HepG2 (cell line): ENCODE measurements around the gene ERICH6. TPM values are rescaled to one million over a fixed set of nuclear protein-coding genes. Genes with fewer than 3 reads are reported as not detected.

ENCODE experiments used
- ATAC-seq: fragments of 200-7000 bp; cut with Tn5 transposase; 3 replicates; pipeline ENCODE4 v1.9.1; 2020; ENCODE audit warnings: mild to moderate bottlenecking, moderate library complexity
- BruUV-seq: library from RNA; stranded (reverse); fragments of 400-500 nt; replicated peaks from 2 replicates; lab custom pipeline; 2021; lab: Mats Ljungman, UMichigan
- CTCF ChIA-PET: fragments of 300-600 bp; formaldehyde crosslinking; extraction: SDS; loops from one replicate; lab custom pipeline; 2021; ENCODE audit warnings: low total read pairs, inconsistent platforms, low intra/inter-chr PET ratio; lab: Yijun Ruan, JAX
- POLR2A ChIA-PET: fragments of 350-600 bp; sonication (Branson Sonifier 250); formaldehyde crosslinking; loops from one replicate; lab custom pipeline; 2020; ENCODE audit warnings: antibody characterized with exemption, inconsistent platforms; lab: Yijun Ruan, JAX
- DNase-seq: peaks from one replicate; pipeline ENCODE4 v3.0.0-alpha.2; 2015; ENCODE audit warnings: low spot score
- FAIRE-seq: peaks from 3 replicates; lab custom pipeline; 2011; peaks lifted over from hg19 to GRCh38; lab: Jason Lieb, UNC
- H2AFZ ChIP-seq: one replicate; pipeline ENCODE4 v1.6.1; 2011; ENCODE audit warnings: low read length, inconsistent platforms
- H3K27ac ChIP-seq: fragments of 300-600 bp; 3 replicates; pipeline ENCODE4 v1.8.0; 2011; ENCODE audit warnings: mixed run types, mild to moderate bottlenecking, mixed read lengths, low read length, inconsistent platforms; ENCODE audit not compliant: insufficient read depth; ENCODE audit errors: extremely low read length
- H3K27me3 ChIP-seq, 2 experiments: fragments of 200-600 bp in 1 of 2; 2 replicates in 1 of 2; 3 replicates in 1 of 2; pipeline versions ENCODE4 v1.6.0 to v1.8.0; 2011; ENCODE audit warnings: low read length in 2 of 2, mild to moderate bottlenecking in 2 of 2, moderate library complexity in 2 of 2, inconsistent platforms in 1 of 2; ENCODE audit not compliant: insufficient read depth in 2 of 2, control insufficient read depth in 1 of 2
- H3K36me3 ChIP-seq, 2 experiments: fragments of 200-600 bp in 1 of 2; replicated peaks in 1 of 2; 2 replicates in 1 of 2; 3 replicates in 1 of 2; pipeline versions ENCODE4 v1.5.1 to v1.8.0; 2011; ENCODE audit warnings: low read length in 2 of 2, inconsistent platforms in 1 of 2; ENCODE audit not compliant: insufficient read depth in 2 of 2, control insufficient read depth in 1 of 2
- H3K4me1 ChIP-seq: 2 replicates; pipeline ENCODE4 v1.5.1; 2012; ENCODE audit warnings: low read length, inconsistent platforms; ENCODE audit not compliant: insufficient read depth
- H3K4me2 ChIP-seq: 2 replicates; pipeline ENCODE4 v1.6.0; 2011; ENCODE audit warnings: low read depth, low read length, inconsistent platforms
- H3K4me3 ChIP-seq, 3 experiments: fragments of 200-600 bp in 1 of 3; sonication (generic), shearing (Covaris generic) in 1 of 3; replicated peaks in 1 of 3; 2 replicates each; pipeline ENCODE4 v1.5.1; 2011 to 2016; ENCODE audit warnings: low read length in 3 of 3, inconsistent platforms in 2 of 3, low read depth in 2 of 3, mild to moderate bottlenecking in 2 of 3, control low read depth in 1 of 3, mixed read lengths in 1 of 3; ENCODE audit not compliant: insufficient read depth in 1 of 3
- H3K79me2 ChIP-seq: one replicate; pipeline ENCODE4 v1.6.1; 2011; ENCODE audit warnings: low read length, inconsistent platforms; ENCODE audit not compliant: insufficient read depth
- H3K9ac ChIP-seq: 2 replicates; pipeline ENCODE4 v1.6.0; 2011; ENCODE audit warnings: mild to moderate bottlenecking, low read depth, low read length, inconsistent platforms; ENCODE audit not compliant: insufficient read depth
- H3K9me3 ChIP-seq: 2 replicates; pipeline ENCODE4 v1.5.1; 2012; ENCODE audit warnings: mild to moderate bottlenecking, low read length
- H4K20me1 ChIP-seq: 2 replicates; pipeline ENCODE4 v1.6.0; 2011; ENCODE audit warnings: inconsistent platforms, mild to moderate bottlenecking, low read length, moderate library complexity; ENCODE audit not compliant: insufficient read depth
- ATF2 ChIP-seq: sonication (generic); formaldehyde crosslinking; IDR thresholded peaks from 2 replicates; pipeline ENCODE4 v1.4.0; 2020; ENCODE audit warnings: missing genetic modification reagents
- FOXK2 ChIP-seq: fragments of 450-650 bp; IDR thresholded peaks from 2 replicates; pipeline ENCODE4 v1.6.1; 2016
- HDAC1 ChIP-seq: sonication (generic); formaldehyde crosslinking; IDR thresholded peaks from 2 replicates; pipeline ENCODE4 v1.5.1; 2020; ENCODE audit warnings: mild to moderate bottlenecking, missing genetic modification reagents
- JUN ChIP-seq: sonication (generic); formaldehyde crosslinking; IDR thresholded peaks from 2 replicates; pipeline ENCODE4 v1.4.0; 2020; ENCODE audit warnings: mild to moderate bottlenecking, missing genetic modification reagents
- KDM2A ChIP-seq: sonication (generic); formaldehyde crosslinking; IDR thresholded peaks from 2 replicates; pipeline ENCODE4 v1.4.0; 2020; ENCODE audit warnings: low read depth, missing genetic modification reagents, borderline replicate concordance
- NR2F6 ChIP-seq, 2 experiments: IDR thresholded peaks; 2 replicates each; pipeline ENCODE4 v1.6.1; 2016; ENCODE audit warnings: antibody characterized with exemption in 1 of 2, mild to moderate bottlenecking in 1 of 2
- POLR2A ChIP-seq, 2 experiments: IDR thresholded peaks; 2 replicates each; pipeline ENCODE4 v1.6.1; 2011; ENCODE audit warnings: low read depth in 2 of 2, low read length in 2 of 2, mild to moderate bottlenecking in 1 of 2, moderate library complexity in 1 of 2; ENCODE audit not compliant: insufficient read depth in 1 of 2
- TEAD3 ChIP-seq: optimal IDR thresholded peaks from 2 replicates; pipeline ENCODE3; 2016; ENCODE audit warnings: borderline replicate concordance
- ZFX ChIP-seq: sonication (generic); formaldehyde crosslinking; IDR thresholded peaks from 2 replicates; pipeline ENCODE4 v1.4.0; 2020; ENCODE audit warnings: mild to moderate bottlenecking, low read depth, missing genetic modification reagents, moderate library complexity
- ZKSCAN1 ChIP-seq: fragments of 150-350 bp; IDR thresholded peaks from 2 replicates; pipeline ENCODE4 v1.6.1; 2014; ENCODE audit warnings: low read length
- ZNF350 ChIP-seq: sonication (generic); formaldehyde crosslinking; IDR thresholded peaks from 2 replicates; pipeline ENCODE4 v1.4.0; 2020; ENCODE audit warnings: mild to moderate bottlenecking, low read depth, missing genetic modification reagents, borderline replicate concordance
- ZNF549 ChIP-seq: sonication (generic); formaldehyde crosslinking; IDR thresholded peaks from 2 replicates; pipeline ENCODE4 v1.5.0; 2020; ENCODE audit warnings: missing genetic modification reagents
- ZNF670 ChIP-seq: sonication (generic); formaldehyde crosslinking; IDR thresholded peaks from 2 replicates; pipeline ENCODE4 v1.8.0; 2022; ENCODE audit warnings: mild to moderate bottlenecking, missing genetic modification reagents, borderline replicate concordance
- ZNF672 ChIP-seq: sonication (generic); formaldehyde crosslinking; IDR thresholded peaks from 2 replicates; pipeline ENCODE4 v1.8.1; 2022; ENCODE audit warnings: missing genetic modification reagents
- WGBS: methylation state at CpG from one replicate; pipeline ENCODE4 v1.1.6; 2017; ENCODE audit warnings: low lambda C conversion rate; 5-methylcytosine and 5-hydroxymethylcytosine counted together
- in situ Hi-C: cut with HindIII; loops from 2 replicates; pipeline ENCODE4 v1.10.0; 2017; ENCODE audit warnings: low pct_unique_long_range_greater_than_20kb; ENCODE audit not compliant: extremely low pct_ligation_motif_present
- intact Hi-C: fragments of 100-400 bp; cut with micrococcal nuclease; formaldehyde crosslinking; loops from one replicate; pipeline ENCODE4 v1.10.0; 2022; ENCODE audit not compliant: unreplicated experiment
- polyA plus RNA-seq, 8 experiments: library from polyadenylated mRNA; depleted of rRNA in 3 of 8; stranded (reverse) in 7 of 8; unstranded in 1 of 8; fragments of >200 nt; fragmentation: Illumina TruSeq in 4 of 8; extraction: Trizol in 4 of 8; gene quantifications; 2 replicates each; pipeline versions ENCODE4 v1.2.1 to v1.2.3, GENCODE V29; 2011 to 2016; ENCODE audit warnings: low read depth in 4 of 8, missing spikeins in 1 of 8, mixed read lengths in 1 of 8; ENCODE audit not compliant: insufficient read depth in 1 of 8
- total RNA-seq, 5 experiments: library from RNA; depleted of rRNA; stranded (reverse); fragments of >200 nt; fragmentation: Illumina TruSeq; extraction: Trizol; gene quantifications; 2 replicates each; pipeline ENCODE4 v1.2.3, GENCODE V29; 2016; ENCODE audit warnings: low read depth in 1 of 5

ERICH6 gene
- total and polyA plus RNA-seq, 2 of the 13 experiments (the other 11 are each of a cell fraction or from before 2014, with no cell fraction given): 0.03 TPM; not detected in 1

DNA sequence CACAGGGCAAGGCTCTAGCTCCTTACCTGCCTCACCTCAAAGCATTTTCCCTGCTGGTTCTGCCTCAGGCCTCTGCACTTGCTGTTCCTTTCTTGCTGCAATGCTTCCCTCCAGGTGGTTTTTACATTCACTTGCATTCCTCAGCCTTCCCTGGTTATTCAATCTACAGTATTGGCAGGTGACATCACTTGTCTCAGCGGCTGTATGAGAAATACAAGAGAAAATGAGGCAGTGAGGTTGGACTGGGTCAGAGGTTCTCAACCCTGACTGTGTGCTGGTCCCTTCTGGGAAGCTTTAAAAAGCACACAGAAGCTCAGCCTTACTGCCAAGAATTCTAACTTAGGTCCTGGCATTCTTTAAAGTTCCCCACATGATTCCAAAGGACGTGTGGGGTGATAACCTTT lies 32.6 kb upstream of the ERICH6 start:
- ChIA-PET POLR2A (interaction anchor here (1.1 to 6.9 kb wide), 5 partner anchors 14 to 35 kb away, joined by 4 to 265 read pairs (median 9); partner anchors contain the start of gene SIAH2), CTCF (no interaction called here)
- H3K27ac ChIP-seq: peak overlapping the region; percentile 99
- 0 out of 2 replicates have a peak, but pooled peaks have one; percentile 35 for TF ChIP-seq ZNF350 (CRISPR knock-in tag)
- no peak for TF ChIP-seq ZNF672 (CRISPR knock-in tag)
- TF ChIP-seq HDAC1 (CRISPR knock-in tag): no peak
- no peak for TF ChIP-seq ZNF670 (CRISPR knock-in tag)
- TF ChIP-seq JUN (CRISPR knock-in tag): 0 out of 2 replicates have a peak, but pooled peaks have one; percentile 30
- TF ChIP-seq ZFX (CRISPR knock-in tag): no peak
- 0 out of 2 replicates have a peak, but pooled peaks have one; percentile 2 for TF ChIP-seq ATF2 (CRISPR knock-in tag)
- no peak for TF ChIP-seq NR2F6 (IDR thresholded peaks at IDR 0.05)
- TF ChIP-seq NR2F6 (CRISPR knock-in tag; IDR thresholded peaks at IDR 0.05): 0 out of 2 replicates have a peak, but pooled peaks have one; percentile 5
- 0 out of 2 replicates have a peak, but pooled peaks have one; percentile 3 for TF ChIP-seq KDM2A (CRISPR knock-in tag)
- TF ChIP-seq POLR2A (IDR thresholded peaks at IDR 0.05; ENCODE audit: insufficient read depth in 1 of 2, low read depth in 2 of 2, low read length in 2 of 2): 0 out of 4 replicates have a peak, but pooled peaks of 1 of the 2 experiments have one; percentile 15
- TF ChIP-seq ZNF549: no peak
- peak; percentile 16 for TF ChIP-seq TEAD3
- no peak for TF ChIP-seq FOXK2
- TF ChIP-seq ZKSCAN1: peak; percentile 50; the same call in 1 of the 2 replicates
- peaks cover 0 to 3% of the 10 kb centered on the region in 2 experiments; a peak in 2 of 5 replicates for H3K36me3 ChIP-seq
- H3K9me3 ChIP-seq: no peaks in the 10 kb centered on the region
- no peak for FAIRE-seq
- peak overlapping the region; percentile 60 for H3K9ac ChIP-seq
- H3K4me3 ChIP-seq: no peak overlapping the region
- DNase-seq: peak; percentile 65
- H3K4me2 ChIP-seq: peak overlapping the region; percentile 81
- peaks cover 3% of the 10 kb centered on the region for H3K79me2 ChIP-seq
- intact Hi-C loops (loop anchor here (10.0 kb wide), 1 partner anchor 332 kb away; the partner anchor contains the start of gene TSC22D2), in situ Hi-C loops (no loop called here)
- ATAC-seq: no peak
- no peak overlapping the region for H2AFZ ChIP-seq
- WGBS: 6% methylated on average over 1 of the region's 2 CpGs
- 0 out of 2 replicates have a peak, but pooled peaks cover under 1% of the 10 kb centered on the region for H4K20me1 ChIP-seq
- no peaks in the 10 kb centered on the region for H3K27me3 ChIP-seq
- no TSS peak for BruUV-seq
- peaks cover 86% of the 10 kb centered on the region for H3K4me1 ChIP-seq
